Rectal smooth muscle tissue (tissue), 1 donor: ENCODE measurements around the gene SLC6A3.
A peak's percentile ranks its signal among the peaks of the same experiment; 100 is the strongest.
"Not testable (repeated sequence)": the region's sequence is repeated elsewhere in the genome, so short reads cannot be mapped to it uniquely, and the experiment has no call there.

Experiments used
- H3K27ac ChIP-seq: one replicate; pipeline ENCODE4 v1.7.0; 2013; ENCODE audit warnings: low read depth, low read length, inconsistent platforms
- H3K27me3 ChIP-seq: one replicate; pipeline ENCODE4 v1.7.0; 2013; ENCODE audit warnings: low read length; ENCODE audit not compliant: control insufficient read depth, insufficient read depth
- H3K36me3 ChIP-seq: one replicate; pipeline ENCODE4 v1.7.0; 2013; ENCODE audit warnings: low read length; ENCODE audit not compliant: control insufficient read depth, insufficient read depth
- H3K4me1 ChIP-seq: one replicate; pipeline ENCODE4 v1.7.0; 2013; ENCODE audit warnings: low read length; ENCODE audit not compliant: control insufficient read depth, insufficient read depth
- H3K4me3 ChIP-seq: one replicate; pipeline ENCODE4 v1.7.0; 2013; ENCODE audit warnings: low read length
- H3K9ac ChIP-seq: one replicate; pipeline ENCODE4 v1.7.0; 2013; ENCODE audit warnings: low read length

Gene SLC6A3

GRCh38 chr5:1456110-1456881 is 11.1 kb upstream of the SLC6A3 start:
- H3K27ac ChIP-seq, H3K9ac ChIP-seq, H3K4me1 ChIP-seq, H3K27me3 ChIP-seq, H3K36me3 ChIP-seq, H3K4me3 ChIP-seq: not testable (repeated sequence)

GRCh38 chr5:1453613-1454012 is 8.4 kb upstream of the SLC6A3 start:
- no peak overlapping the region for H3K9ac ChIP-seq
- no peaks in the 10 kb centered on the region for H3K4me1 ChIP-seq
- H3K36me3 ChIP-seq: no peaks in the 10 kb centered on the region
- no peak overlapping the region for H3K27ac ChIP-seq
- no peaks in the 10 kb centered on the region for H3K27me3 ChIP-seq
- H3K4me3 ChIP-seq: no peak overlapping the region

- Histone ChIP-seq H3K27ac (no peak overlapping the region), H3K4me1 (no peaks in the 10 kb centered on the region), H3K9ac (no peak overlapping the region), H3K4me3 (no peak overlapping the region), H3K36me3 (no peaks in the 10 kb centered on the region), H3K27me3 (peaks cover 23% of the 10 kb centered on the region)
These were observed 3.9 kb upstream of the SLC6A3 start for GRCh38 chr5:1449081-1449630.

DNA sequence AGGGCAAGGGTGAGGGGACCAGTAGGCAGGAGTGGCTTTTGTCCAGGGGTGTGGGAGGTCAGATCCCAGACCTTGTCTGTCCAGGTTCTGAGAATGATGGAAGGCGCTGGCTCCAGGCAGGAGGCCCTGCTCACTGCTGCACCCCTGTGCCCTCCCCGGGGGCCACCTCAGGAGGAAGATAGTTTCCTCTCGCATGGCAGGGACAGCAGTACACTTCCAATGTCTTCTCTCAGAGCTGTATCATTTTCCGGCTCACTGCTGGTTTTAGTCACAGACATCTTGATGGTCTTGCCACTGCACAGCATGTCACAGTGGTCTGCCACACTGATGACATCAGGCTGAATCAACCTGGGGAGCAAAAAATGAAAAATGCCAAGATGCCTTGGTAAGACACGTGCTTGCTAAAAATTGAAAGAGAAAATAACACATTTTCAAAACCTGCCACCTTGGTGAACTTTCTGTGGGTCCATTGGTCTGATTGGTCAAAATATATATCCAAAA is 3.3 kb upstream of the SLC6A3 start:
- Histone ChIP-seq H3K27ac (no peak overlapping the region), H3K36me3 (no peaks in the 10 kb centered on the region), H3K4me1 (no peaks in the 10 kb centered on the region), H3K27me3 (peaks cover 29% of the 10 kb centered on the region), H3K9ac (no peak overlapping the region), H3K4me3 (no peak overlapping the region)

GRCh38 chr5:1447671-1448361 is 2.6 kb upstream of the SLC6A3 start:
- H3K27ac ChIP-seq: no peak overlapping the region
- no peaks in the 10 kb centered on the region for H3K36me3 ChIP-seq
- no peak overlapping the region for H3K4me3 ChIP-seq
- no peak overlapping the region for H3K9ac ChIP-seq
- peaks cover 32% of the 10 kb centered on the region for H3K27me3 ChIP-seq
- H3K4me1 ChIP-seq: no peaks in the 10 kb centered on the region

DNA sequence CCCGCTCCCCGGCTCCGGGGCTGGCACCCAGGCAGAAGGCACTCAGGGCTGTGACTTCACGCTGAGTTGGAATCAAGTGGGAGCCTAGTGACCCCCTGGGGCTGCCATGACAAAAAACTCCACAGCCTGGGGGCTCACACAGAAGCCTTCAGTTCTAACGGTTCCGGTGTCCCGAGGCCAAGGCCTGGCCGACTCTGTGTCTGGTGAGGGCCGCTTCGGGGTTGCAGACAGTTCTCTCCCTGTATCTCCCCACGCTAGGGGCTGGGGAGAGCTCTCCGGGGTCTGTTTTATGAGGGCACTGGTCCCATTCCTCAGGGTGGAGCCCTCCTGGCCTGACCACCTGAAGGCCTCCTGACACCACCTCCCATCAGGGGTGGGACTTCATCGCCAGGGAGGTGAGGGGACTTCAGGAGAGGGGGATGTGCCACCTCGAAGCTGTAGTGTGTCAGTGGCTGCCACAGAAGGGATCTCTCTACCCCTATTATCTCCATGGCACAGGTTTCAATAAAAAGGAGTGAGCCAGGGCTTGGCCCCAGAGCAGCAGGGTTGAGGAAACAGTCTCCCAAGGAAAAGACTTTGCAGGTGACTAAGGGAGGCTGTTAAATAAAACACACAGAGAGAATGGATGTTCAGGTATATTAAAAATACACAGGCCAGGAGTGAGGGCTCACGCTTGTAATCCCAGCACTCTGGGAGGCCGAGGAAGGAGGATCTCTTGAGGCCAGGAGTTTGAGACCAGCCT is 1.5 kb upstream of the SLC6A3 start:
- Histone ChIP-seq H3K27me3 (peaks cover 32% of the 10 kb centered on the region), H3K36me3 (no peaks in the 10 kb centered on the region), H3K4me1 (no peaks in the 10 kb centered on the region), H3K4me3 (no peak overlapping the region), H3K27ac (no peak overlapping the region), H3K9ac (no peak overlapping the region)

DNA sequence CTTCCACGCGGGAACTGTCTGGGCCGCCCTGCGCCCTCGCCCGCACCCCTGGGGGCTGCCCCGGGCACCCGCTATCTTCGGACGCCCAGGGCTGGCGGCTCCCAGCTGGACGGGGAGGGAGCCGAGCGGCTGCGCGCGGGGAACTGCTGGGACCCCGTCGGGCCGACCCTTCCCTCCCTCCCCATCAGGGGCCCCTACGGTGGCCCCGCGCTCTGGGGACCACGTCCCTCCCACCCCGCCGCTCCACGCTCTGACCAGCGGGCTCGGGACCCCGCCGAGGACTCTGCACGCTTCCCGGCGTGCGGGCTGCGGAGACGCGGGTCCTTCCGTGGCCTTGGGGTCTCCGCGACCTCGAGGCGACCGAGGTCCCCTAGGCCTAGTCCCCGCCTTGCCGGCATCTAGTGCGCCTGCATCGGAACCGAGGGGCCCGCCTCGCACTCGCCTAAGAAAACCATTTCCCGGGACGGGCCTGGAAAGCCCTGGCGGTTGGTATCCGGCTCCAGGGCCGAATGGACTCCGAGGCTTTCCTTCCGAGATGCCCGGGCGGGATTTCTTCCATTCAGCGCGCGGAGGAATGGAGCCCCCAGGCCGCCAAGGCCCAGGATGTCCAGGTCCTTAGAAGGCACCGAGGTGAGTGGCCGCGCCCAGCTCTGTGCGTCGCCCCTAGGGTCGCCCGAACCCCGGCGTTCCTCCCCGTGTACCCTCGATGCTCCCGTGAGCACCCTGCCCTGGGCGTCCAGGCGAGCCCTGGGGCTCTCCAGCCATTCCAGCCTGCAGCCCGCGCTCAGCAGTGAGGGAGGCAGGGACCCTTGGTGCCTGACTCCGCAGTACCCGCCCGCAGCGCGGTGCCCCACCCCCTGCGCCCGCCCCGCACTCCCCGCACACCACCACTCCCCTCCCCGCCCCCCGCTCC is 705 bp upstream of the SLC6A3 start:
- Histone ChIP-seq H3K9ac (no peak overlapping the region), H3K36me3 (no peaks in the 10 kb centered on the region), H3K4me3 (no peak overlapping the region), H3K27me3 (peaks cover 32% of the 10 kb centered on the region), H3K27ac (no peak overlapping the region), H3K4me1 (no peaks in the 10 kb centered on the region)

DNA sequence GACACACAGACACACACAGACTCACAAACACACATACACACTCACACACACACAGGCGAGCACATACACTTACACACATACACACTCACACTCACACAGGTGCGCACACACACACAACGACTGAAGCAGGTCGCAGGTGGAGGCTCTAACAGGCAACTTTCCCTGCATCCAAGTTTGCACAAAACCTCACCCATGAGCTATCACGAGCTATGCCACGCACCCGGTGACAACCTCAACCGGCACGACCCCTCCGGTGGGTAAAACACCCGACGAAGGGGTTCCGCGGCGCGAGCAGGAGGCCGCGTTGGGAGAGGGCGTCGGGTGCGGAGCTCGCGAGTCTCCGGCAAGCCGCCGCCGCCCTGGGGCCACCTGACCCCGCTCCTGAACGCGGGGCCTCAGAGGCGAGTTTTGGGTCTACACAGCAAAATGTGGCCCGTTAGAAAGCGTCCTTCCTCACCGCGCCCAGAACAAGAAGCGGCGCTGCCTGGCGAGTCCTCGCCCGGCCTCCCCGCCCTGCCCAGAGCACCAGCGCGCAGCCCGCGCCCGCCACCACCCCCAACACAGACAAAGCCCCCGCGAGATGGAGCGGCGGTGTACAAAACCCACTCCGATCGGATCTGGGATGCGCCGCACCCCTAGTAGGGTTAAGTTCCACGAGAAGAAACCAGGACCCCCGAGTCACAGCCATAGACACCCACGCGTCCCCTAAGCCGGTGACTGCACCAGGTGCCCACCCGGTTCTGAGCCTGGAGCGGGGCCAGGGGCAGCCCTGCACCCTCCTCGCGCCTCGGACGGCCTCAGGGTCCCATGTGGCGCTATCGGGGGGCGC is 665 bp downstream of the SLC6A3 start:
- Histone ChIP-seq H3K27ac (no peak overlapping the region), H3K4me1 (no peaks in the 10 kb centered on the region), H3K36me3 (no peaks in the 10 kb centered on the region), H3K27me3 (peaks cover 35% of the 10 kb centered on the region), H3K9ac (no peak overlapping the region), H3K4me3 (peak overlapping the region; percentile 4)

DNA sequence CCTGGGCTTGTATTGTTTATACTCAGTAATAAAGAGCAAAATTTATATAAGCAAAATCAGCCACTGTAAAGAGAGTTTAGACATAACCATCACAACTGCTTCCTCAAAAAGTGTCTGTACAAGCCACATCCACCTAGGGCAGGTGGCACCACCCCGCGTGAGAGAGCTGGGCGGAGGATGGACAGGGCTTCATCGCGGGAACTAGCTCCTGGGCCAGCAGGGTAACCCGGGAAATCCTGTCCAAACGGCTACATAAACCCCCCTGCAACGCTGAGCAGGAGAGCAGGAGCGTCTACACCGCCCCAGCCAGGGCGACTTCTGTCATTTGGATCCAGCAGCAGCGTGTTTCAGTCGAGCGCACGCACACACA is 1.3 kb downstream of the SLC6A3 start:
- peaks cover 35% of the 10 kb centered on the region for H3K27me3 ChIP-seq
- H3K4me1 ChIP-seq: no peaks in the 10 kb centered on the region
- no peak overlapping the region for H3K9ac ChIP-seq
- H3K36me3 ChIP-seq: no peaks in the 10 kb centered on the region
- no peak overlapping the region for H3K27ac ChIP-seq
- peak overlapping the region; percentile 4 for H3K4me3 ChIP-seq

DNA sequence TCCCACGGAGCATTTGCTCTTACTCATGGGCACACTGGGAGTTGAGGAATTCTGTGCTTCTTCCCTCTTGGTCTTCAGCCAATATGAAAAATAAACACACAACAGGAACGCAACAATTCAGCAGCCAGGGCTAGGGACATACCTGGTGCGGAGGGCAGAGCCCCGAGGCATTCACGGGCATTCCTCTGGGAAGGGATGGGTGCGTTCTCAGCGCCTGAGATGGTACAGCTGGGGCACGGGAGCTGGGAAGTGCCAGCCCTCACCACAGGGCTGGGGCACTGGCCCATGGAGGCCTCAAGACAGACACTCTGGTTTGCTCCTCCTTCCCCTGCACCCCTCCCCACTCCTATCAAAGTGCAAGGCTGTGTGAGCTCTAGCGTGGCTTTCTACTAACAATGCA is 2.1 kb downstream of the SLC6A3 start:
- H3K36me3 ChIP-seq: no peaks in the 10 kb centered on the region
- H3K27ac ChIP-seq: no peak overlapping the region
- peaks cover 33% of the 10 kb centered on the region for H3K27me3 ChIP-seq

More for the DNA sequence above, 2.1 kb downstream of the SLC6A3 start:
- Histone ChIP-seq H3K9ac (no peak overlapping the region), H3K4me1 (no peaks in the 10 kb centered on the region), H3K4me3 (no peak overlapping the region)
